ENCODE data around the gene RAB20. TPM values are rescaled to one million over a fixed set of nuclear protein-coding genes. Genes with fewer than 3 reads are reported as not detected.

Gene RAB20
- total and polyA plus RNA-seq, 10 of the 15 experiments (the other 5 are each of a cell fraction or from before 2014, with no cell fraction given) = 0.48 to 33.1 (median 9.6) TPM

GRCh38 chr13:110562036-110562597 is 595 bp upstream of the RAB20 start (continued):
- no peak for TF ChIP-seq ZNF274 (IDR thresholded peaks at IDR 0.05; ENCODE audit: insufficient read depth, insufficient read length)
- peak; percentile 3 for TF ChIP-seq SP1 (IDR thresholded peaks at IDR 0.05; ENCODE audit: low read depth, low read length)
- 0 out of 2 replicates have a peak, but pooled peaks have one; percentile 12 for TF ChIP-seq MXI1 (IDR thresholded peaks at IDR 0.05; ENCODE audit: low read depth, low read length)

GRCh38 chr13:110560601-110561343 is 750 bp downstream of the RAB20 start:
- Histone ChIP-seq H3K4me1 (ENCODE audit: control insufficient read depth, insufficient read depth, low read length) (peaks cover 2% of the 10 kb centered on the region), H3K36me3 (ENCODE audit: control insufficient read depth in 2 of 2, insufficient read depth in 2 of 2, low read length in 1 of 2) (no peaks in the 10 kb centered on the region; a peak in 1 of 4 replicates), H3K27ac (ENCODE audit: control insufficient read depth, insufficient read depth) (peak overlapping the region; percentile 34; the same call in 1 of the 2 replicates), H3K9ac (ENCODE audit: control insufficient read depth, insufficient read depth, low read length) (peak overlapping the region; percentile 63), H3K79me2 (ENCODE audit: control insufficient read depth, insufficient read depth, low read length) (peaks cover 4% of the 10 kb centered on the region; the same call in 1 of the 2 replicates), H3K4me3 (peak overlapping the region; percentile 91), H3K27me3 (replicated peaks in 1 of 2; ENCODE audit: control insufficient read depth in 2 of 2, insufficient read depth in 2 of 2, low read length in 1 of 2) (no peaks in the 10 kb centered on the region), H4K20me1 (ENCODE audit: control insufficient read depth, insufficient read depth) (no peaks in the 10 kb centered on the region; the same call in 1 of the 2 replicates), H2AFZ (ENCODE audit: control insufficient read depth, low read depth, low read length) (peak overlapping the region; percentile 70), H3K4me2 (ENCODE audit: control insufficient read depth, insufficient read depth) (peak overlapping the region; percentile 82), H3K9me3 (replicated peaks; ENCODE audit: control insufficient read depth, insufficient read depth, low read length) (no peaks in the 10 kb centered on the region; the same call in 2 of the 3 replicates)
- 9% methylated on average over 20 of the region's 29 CpGs for WGBS (ENCODE audit: insufficient coverage, insufficient replicate concordance, low lambda C conversion rate, missing lambda C conversion rate)
- in situ Hi-C loops (cut with MboI) (no loop called here), intact Hi-C loops (cut with micrococcal nuclease; ENCODE audit: unreplicated experiment) (loop anchor here (5.0 to 10.0 kb wide), 2 partner anchors 88 to 426 kb away; no protein-coding TSS in a partner anchor)
- BruUV-seq (replicated peaks) = no TSS peak
- FAIRE-seq (peak; percentile 64), DNase-seq (ENCODE audit: low read depth, low spot score) (no peak), ATAC-seq (peak; percentile 56)
- CTCF ChIA-PET = interaction anchor here (0.6 to 2.9 kb wide), 9 partner anchors 19 to 541 kb away, joined by 3 to 19 read pairs (median 4); no protein-coding TSS in a partner anchor
- POLR2A ChIA-PET = interaction anchor here (1.9 to 2.1 kb wide), 2 partner anchors 12 to 151 kb away, joined by 8 read pairs; no protein-coding TSS in a partner anchor
- SMC1A ChIA-PET (ENCODE audit: uncharacterized antibody, unreplicated experiment) = interaction anchor here (1.0 to 2.2 kb wide), 4 partner anchors 9 to 105 kb away, joined by 4 to 11 read pairs (median 6); no protein-coding TSS in a partner anchor
- RAD21 ChIA-PET (ENCODE audit: unreplicated experiment) = interaction anchor here (0.9 to 2.1 kb wide), 6 partner anchors 9 to 105 kb away, joined by 3 to 9 read pairs (median 5); no protein-coding TSS in a partner anchor
- no peak for TF ChIP-seq MTA2 (IDR thresholded peaks at IDR 0.05; ENCODE audit: low read depth)
- 0 out of 2 replicates have a peak, but pooled peaks have one; percentile 26 for TF ChIP-seq ATF7 (IDR thresholded peaks at IDR 0.05; ENCODE audit: low read depth)
- no peak for TF ChIP-seq CHD1 (IDR thresholded peaks at IDR 0.05; ENCODE audit: low read depth, low read length)
- TF ChIP-seq GATAD2B (conservative IDR thresholded peaks at IDR 0.05; ENCODE audit: low read depth) = peak; percentile 55; the same call in 1 of the 2 replicates
- TF ChIP-seq SMAD1 (IDR thresholded peaks at IDR 0.05; ENCODE audit: low read depth, partially characterized antibody) = no peak
- no peak for TF ChIP-seq RFX5 (IDR thresholded peaks at IDR 0.05; ENCODE audit: low read depth, low read length)
- no peak for TF ChIP-seq ZNF24 (IDR thresholded peaks at IDR 0.05)
- no peak for TF ChIP-seq TBL1XR1 (IDR thresholded peaks at IDR 0.05; ENCODE audit: low read depth, low read length)
- TF ChIP-seq DPF2 (IDR thresholded peaks at IDR 0.05) = peak; percentile 46; the same call in 1 of the 2 replicates
- no peak for TF ChIP-seq IKZF2 (IDR thresholded peaks at IDR 0.05)
- no peak for TF ChIP-seq CBX5 (IDR thresholded peaks at IDR 0.05; ENCODE audit: low read depth)
- TF ChIP-seq POLR2AphosphoS5 (IDR thresholded peaks at IDR 0.05; ENCODE audit: low read length) = no peak
- TF ChIP-seq JUND (IDR thresholded peaks at IDR 0.05; ENCODE audit: low read depth, low read length) = no peak
- TF ChIP-seq RAD21 (IDR thresholded peaks at IDR 0.05; ENCODE audit: insufficient read depth, low read depth, low read length) = no peak
- no peak for TF ChIP-seq HDAC6 (IDR thresholded peaks at IDR 0.05; ENCODE audit: unreplicated experiment)
- TF ChIP-seq ZNF687 (IDR thresholded peaks at IDR 0.05) = no peak
